Cardiac septum (tissue), 1 donor: ENCODE results near the gene HOOK2. TPM values are rescaled to one million over a fixed set of nuclear protein-coding genes. Genes with fewer than 3 reads are reported as not detected.

ENCODE experiments used
- DNase-seq: peaks from one replicate; pipeline ENCODE4 v3.0.0-alpha.2; 2020; ENCODE audit warnings: low spot score
- intact Hi-C: fragments of 100-400 bp; cut with DNase I; formaldehyde crosslinking; loops from one replicate; pipeline ENCODE4 v1.14.0; 2022
- total RNA-seq: library from RNA; stranded (reverse); fragmentation: NEBNext Ultra II Directional; extraction: Animal tissue kit (Norgen Biotek cat#: 25700); gene quantifications from one replicate; pipeline ENCODE4 v1.2.1, GENCODE V29; 2021
- donor health status: DM: no; HTN: no; CAD: no.

HOOK2 gene
- total RNA-seq, 1 donor from 2014 or later: 101 TPM

GRCh38 chr19:12767150-12767549, 8.2 kb downstream of the HOOK2 start:
- DNase-seq: no peak
- intact Hi-C loops: no loop called here

- intact Hi-C loops: no loop called here
- peak; percentile 91 for DNase-seq
These were observed 9.3 kb downstream of the HOOK2 start for GRCh38 chr19:12766051-12766521.

GRCh38 chr19:12764698-12765097, 10.7 kb downstream of the HOOK2 start:
- DNase-seq: no peak
- intact Hi-C loops: loop anchor here (5.0 kb wide), 3 partner anchors 33 to 83 kb away; partner anchors contain the start of gene TNPO2

GRCh38 chr19:12763100-12763499, 12.3 kb downstream of the HOOK2 start:
- peak; percentile 88 for DNase-seq
- intact Hi-C loops: loop anchor here (1.0 to 5.0 kb wide), 4 partner anchors 9 to 84 kb away; partner anchors contain the start of gene TNPO2

GRCh38 chr19:12759686-12760085, 15.7 kb downstream of the HOOK2 start:
- intact Hi-C loops: loop anchor here (5.0 kb wide), 3 partner anchors 37 to 88 kb away; partner anchors contain the start of gene TNPO2
- DNase-seq: no peak

GRCh38 chr19:12757544-12758274, 17.6 kb downstream of the HOOK2 start:
- intact Hi-C loops: no loop called here

GRCh38 chr19:12756150-12756883, 19.0 kb downstream of the HOOK2 start:
- intact Hi-C loops: no loop called here
- DNase-seq: no peak

More at GRCh38 chr19:12757544-12758274, 17.6 kb downstream of the HOOK2 start:
- DNase-seq: peak; percentile 83

GRCh38 chr19:12754465-12755196, 20.7 kb downstream of the HOOK2 start:
- no peak for DNase-seq
- intact Hi-C loops: no loop called here

GRCh38 chr19:12752056-12752781, 23.1 kb downstream of the HOOK2 start:
- no peak for DNase-seq
- intact Hi-C loops: no loop called here

- no peak for DNase-seq
- intact Hi-C loops: no loop called here
These were observed 23.7 kb downstream of the HOOK2 start, which contains the start of gene BEST2 for GRCh38 chr19:12751635-12752034. TSS of gene BEST2 (plus strand) at chr19:12751791. CDS start at chr19:12752593, 802 bp downstream.

GRCh38 chr19:12750851-12751250, 24.5 kb downstream of the HOOK2 start:
- no peak for DNase-seq
- intact Hi-C loops: no loop called here

GRCh38 chr19:12749938-12750521, 25.3 kb downstream of the HOOK2 start:
- no peak for DNase-seq

GRCh38 chr19:12748489-12748888, 26.9 kb downstream of the HOOK2 start:
- DNase-seq: no peak
- intact Hi-C loops: no loop called here

More at GRCh38 chr19:12749938-12750521, 25.3 kb downstream of the HOOK2 start:
- intact Hi-C loops: no loop called here

GRCh38 chr19:12745166-12745897, 30.0 kb downstream of the HOOK2 start:
- intact Hi-C loops: no loop called here

GRCh38 chr19:12737835-12738351, 37.5 kb downstream of the HOOK2 start:
- intact Hi-C loops: no loop called here
- DNase-seq: no peak

More at GRCh38 chr19:12745166-12745897, 30.0 kb downstream of the HOOK2 start:
- no peak for DNase-seq

GRCh38 chr19:12736995-12737834, 38.1 kb downstream of the HOOK2 start, which contains the start of gene GET3:
TSS of gene GET3 (plus strand) at chr19:12737497. CDS start at chr19:12737506, 9 bp downstream.
- DNase-seq: peak; percentile 91
- intact Hi-C loops: no loop called here
